ENCODE measurements around the gene C15orf40. TPM values are rescaled to one million over a fixed set of nuclear protein-coding genes. Genes with fewer than 3 reads are reported as not detected.

The C15orf40 gene
- total and polyA plus RNA-seq, 2 of the 13 experiments (the other 11 are each of a cell fraction or from before 2014, with no cell fraction given), result 24.0 to 26.3 TPM

DNA sequence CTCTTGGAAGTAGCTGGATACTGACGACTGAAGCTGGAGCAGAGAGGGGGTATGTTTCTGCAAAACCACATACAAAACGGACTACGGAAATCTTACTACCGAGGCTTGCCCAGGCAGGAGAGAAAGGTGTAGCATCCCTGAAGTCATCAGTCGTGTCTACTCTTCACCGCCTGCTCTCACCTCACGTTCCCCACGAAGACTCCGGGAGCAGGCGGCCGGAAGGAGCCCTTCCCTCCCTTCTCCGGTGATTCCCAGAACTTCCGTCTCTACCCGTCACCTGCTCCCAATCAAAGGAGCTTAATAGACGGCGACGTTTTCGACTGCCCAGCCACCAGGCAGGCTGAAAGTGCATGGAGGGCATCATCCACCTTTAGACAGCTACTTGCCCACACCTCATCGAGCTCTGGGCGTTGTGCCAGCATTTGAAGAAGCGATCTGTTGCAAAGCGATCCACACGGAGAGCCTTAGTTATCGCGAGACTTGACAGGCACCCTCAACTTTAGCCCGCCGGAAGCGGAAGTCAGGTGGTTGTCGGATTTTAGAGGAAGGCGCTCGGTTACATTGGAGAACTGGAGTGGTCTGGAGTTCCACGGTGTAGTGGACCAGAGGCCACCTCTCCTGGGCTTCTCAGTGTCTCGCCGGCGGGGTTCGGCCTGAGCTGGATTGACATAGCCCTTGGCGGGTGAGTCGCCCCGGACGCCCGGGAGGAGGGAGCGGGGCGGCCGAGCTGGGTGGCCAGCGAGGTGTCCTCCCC lies 25.6 kb downstream of the C15orf40 start, which contains the start of gene RAMAC (continued):
- TF ChIP-seq, protein P1, sequence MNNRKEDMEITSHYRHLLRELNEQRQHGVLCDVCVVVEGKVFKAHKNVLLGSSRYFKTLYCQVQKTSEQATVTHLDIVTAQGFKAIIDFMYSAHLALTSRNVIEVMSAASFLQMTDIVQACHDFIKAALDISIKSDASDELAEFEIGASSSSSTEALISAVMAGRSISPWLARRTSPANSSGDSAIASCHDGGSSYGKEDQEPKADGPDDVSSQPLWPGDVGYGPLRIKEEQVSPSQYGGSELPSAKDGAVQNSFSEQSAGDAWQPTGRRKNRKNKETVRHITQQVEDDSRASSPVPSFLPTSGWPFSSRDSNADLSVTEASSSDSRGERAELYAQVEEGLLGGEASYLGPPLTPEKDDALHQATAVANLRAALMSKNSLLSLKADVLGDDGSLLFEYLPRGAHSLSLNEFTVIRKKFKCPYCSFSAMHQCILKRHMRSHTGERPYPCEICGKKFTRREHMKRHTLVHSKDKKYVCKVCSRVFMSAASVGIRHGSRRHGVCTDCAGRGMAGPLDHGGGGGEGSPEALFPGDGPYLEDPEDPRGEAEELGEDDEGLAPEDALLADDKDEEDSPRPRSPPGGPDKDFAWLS (CRISPR knock-in tag; IDR thresholded peaks at IDR 0.05; ENCODE audit: borderline replicate concordance), result no peak
- TF ChIP-seq MAFF (IDR thresholded peaks at IDR 0.05; ENCODE audit: low read depth, low read length) (no peak), GTF3A (CRISPR knock-in tag; conservative IDR thresholded peaks at IDR 0.05) (no peak), MBNL3 (CRISPR knock-in tag; conservative IDR thresholded peaks at IDR 0.05) (0 out of 2 replicates have a peak, but pooled peaks have one; percentile 74), U2AF2 (IDR thresholded peaks at IDR 0.05; ENCODE audit: low read depth, low read length) (no peak), SATB2 (CRISPR knock-in tag; IDR thresholded peaks at IDR 0.05) (peak; percentile 87; the same call in 1 of the 2 replicates), PHF21A (CRISPR knock-in tag; IDR thresholded peaks at IDR 0.05) (peak; percentile 63; the same call in 1 of the 2 replicates), ZNF746 (CRISPR knock-in tag; IDR thresholded peaks at IDR 0.05) (peak; percentile 73; the same call in 1 of the 2 replicates), MIER2 (CRISPR knock-in tag; IDR thresholded peaks at IDR 0.05) (peak; percentile 63; the same call in 1 of the 2 replicates), SIX1 (CRISPR knock-in tag; IDR thresholded peaks at IDR 0.05; ENCODE audit: borderline replicate concordance) (no peak), FOXK2 (IDR thresholded peaks at IDR 0.05) (no peak), ZNF879 (CRISPR knock-in tag; IDR thresholded peaks at IDR 0.05) (peak; percentile 92), SRSF4 (IDR thresholded peaks at IDR 0.05; ENCODE audit: low read depth, low read length, poor library complexity, severe bottlenecking) (no peak), ZSCAN21 (CRISPR knock-in tag; IDR thresholded peaks at IDR 0.05; ENCODE audit: borderline replicate concordance) (peak; percentile 79), ZNF329 (CRISPR knock-in tag; IDR thresholded peaks at IDR 0.05; ENCODE audit: low read depth) (peak; percentile 68; the same call in 1 of the 2 replicates)
- TF ChIP-seq, protein P2, sequence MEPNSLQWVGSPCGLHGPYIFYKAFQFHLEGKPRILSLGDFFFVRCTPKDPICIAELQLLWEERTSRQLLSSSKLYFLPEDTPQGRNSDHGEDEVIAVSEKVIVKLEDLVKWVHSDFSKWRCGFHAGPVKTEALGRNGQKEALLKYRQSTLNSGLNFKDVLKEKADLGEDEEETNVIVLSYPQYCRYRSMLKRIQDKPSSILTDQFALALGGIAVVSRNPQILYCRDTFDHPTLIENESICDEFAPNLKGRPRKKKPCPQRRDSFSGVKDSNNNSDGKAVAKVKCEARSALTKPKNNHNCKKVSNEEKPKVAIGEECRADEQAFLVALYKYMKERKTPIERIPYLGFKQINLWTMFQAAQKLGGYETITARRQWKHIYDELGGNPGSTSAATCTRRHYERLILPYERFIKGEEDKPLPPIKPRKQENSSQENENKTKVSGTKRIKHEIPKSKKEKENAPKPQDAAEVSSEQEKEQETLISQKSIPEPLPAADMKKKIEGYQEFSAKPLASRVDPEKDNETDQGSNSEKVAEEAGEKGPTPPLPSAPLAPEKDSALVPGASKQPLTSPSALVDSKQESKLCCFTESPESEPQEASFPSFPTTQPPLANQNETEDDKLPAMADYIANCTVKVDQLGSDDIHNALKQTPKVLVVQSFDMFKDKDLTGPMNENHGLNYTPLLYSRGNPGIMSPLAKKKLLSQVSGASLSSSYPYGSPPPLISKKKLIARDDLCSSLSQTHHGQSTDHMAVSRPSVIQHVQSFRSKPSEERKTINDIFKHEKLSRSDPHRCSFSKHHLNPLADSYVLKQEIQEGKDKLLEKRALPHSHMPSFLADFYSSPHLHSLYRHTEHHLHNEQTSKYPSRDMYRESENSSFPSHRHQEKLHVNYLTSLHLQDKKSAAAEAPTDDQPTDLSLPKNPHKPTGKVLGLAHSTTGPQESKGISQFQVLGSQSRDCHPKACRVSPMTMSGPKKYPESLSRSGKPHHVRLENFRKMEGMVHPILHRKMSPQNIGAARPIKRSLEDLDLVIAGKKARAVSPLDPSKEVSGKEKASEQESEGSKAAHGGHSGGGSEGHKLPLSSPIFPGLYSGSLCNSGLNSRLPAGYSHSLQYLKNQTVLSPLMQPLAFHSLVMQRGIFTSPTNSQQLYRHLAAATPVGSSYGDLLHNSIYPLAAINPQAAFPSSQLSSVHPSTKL (CRISPR knock-in tag; IDR thresholded peaks at IDR 0.05), result peak; percentile 40
- TF ChIP-seq, protein P3, sequence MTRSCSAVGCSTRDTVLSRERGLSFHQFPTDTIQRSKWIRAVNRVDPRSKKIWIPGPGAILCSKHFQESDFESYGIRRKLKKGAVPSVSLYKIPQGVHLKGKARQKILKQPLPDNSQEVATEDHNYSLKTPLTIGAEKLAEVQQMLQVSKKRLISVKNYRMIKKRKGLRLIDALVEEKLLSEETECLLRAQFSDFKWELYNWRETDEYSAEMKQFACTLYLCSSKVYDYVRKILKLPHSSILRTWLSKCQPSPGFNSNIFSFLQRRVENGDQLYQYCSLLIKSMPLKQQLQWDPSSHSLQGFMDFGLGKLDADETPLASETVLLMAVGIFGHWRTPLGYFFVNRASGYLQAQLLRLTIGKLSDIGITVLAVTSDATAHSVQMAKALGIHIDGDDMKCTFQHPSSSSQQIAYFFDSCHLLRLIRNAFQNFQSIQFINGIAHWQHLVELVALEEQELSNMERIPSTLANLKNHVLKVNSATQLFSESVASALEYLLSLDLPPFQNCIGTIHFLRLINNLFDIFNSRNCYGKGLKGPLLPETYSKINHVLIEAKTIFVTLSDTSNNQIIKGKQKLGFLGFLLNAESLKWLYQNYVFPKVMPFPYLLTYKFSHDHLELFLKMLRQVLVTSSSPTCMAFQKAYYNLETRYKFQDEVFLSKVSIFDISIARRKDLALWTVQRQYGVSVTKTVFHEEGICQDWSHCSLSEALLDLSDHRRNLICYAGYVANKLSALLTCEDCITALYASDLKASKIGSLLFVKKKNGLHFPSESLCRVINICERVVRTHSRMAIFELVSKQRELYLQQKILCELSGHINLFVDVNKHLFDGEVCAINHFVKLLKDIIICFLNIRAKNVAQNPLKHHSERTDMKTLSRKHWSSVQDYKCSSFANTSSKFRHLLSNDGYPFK (CRISPR knock-in tag; IDR thresholded peaks at IDR 0.05; ENCODE audit: borderline replicate concordance), result peak; percentile 82; the same call in 1 of the 2 replicates
- TF ChIP-seq, protein P4, sequence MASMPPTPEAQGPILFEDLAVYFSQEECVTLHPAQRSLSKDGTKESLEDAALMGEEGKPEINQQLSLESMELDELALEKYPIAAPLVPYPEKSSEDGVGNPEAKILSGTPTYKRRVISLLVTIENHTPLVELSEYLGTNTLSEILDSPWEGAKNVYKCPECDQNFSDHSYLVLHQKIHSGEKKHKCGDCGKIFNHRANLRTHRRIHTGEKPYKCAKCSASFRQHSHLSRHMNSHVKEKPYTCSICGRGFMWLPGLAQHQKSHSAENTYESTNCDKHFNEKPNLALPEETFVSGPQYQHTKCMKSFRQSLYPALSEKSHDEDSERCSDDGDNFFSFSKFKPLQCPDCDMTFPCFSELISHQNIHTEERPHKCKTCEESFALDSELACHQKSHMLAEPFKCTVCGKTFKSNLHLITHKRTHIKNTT (CRISPR knock-in tag; IDR thresholded peaks at IDR 0.05), result no peak

Data from HepG2 (cell line).